Aorta (tissue), 5 donors: ENCODE results near the gene SH3BP5. TPM values are rescaled to one million over a fixed set of nuclear protein-coding genes. Genes with fewer than 3 reads are reported as not detected.

Experiments used
- ATAC-seq: fragments of 200-7000 bp; cut with Tn5 transposase; one replicate; pipeline ENCODE4 v1.9.1; 2022; ENCODE audit warnings: moderate library complexity; ENCODE audit not compliant: low FRiP score
- DNase-seq, 2 donors: peaks; one replicate each; pipeline ENCODE4 v3.0.0-alpha.2; 2020
- H3K27ac ChIP-seq, 2 donors: one replicate each; pipeline ENCODE4 v1.5.1; 2013; ENCODE audit warnings: low read length in 2 of 2, mild to moderate bottlenecking in 2 of 2, moderate library complexity in 2 of 2, control low read depth in 1 of 2, inconsistent platforms in 1 of 2, low read depth in 1 of 2
- H3K27me3 ChIP-seq, 2 donors: one replicate each; pipeline ENCODE4 v1.6.1; 2013; ENCODE audit warnings: control low read depth in 1 of 2, low read length in 1 of 2, mild to moderate bottlenecking in 1 of 2, moderate library complexity in 1 of 2; ENCODE audit not compliant: insufficient read depth in 2 of 2, control insufficient read depth in 1 of 2
- H3K36me3 ChIP-seq, 2 donors: one replicate each; pipeline ENCODE4 v1.6.1; 2013; ENCODE audit warnings: control low read depth in 1 of 2, low read length in 1 of 2, mild to moderate bottlenecking in 1 of 2; ENCODE audit not compliant: insufficient read depth in 2 of 2, control insufficient read depth in 1 of 2
- H3K4me1 ChIP-seq, 2 donors: one replicate each; pipeline ENCODE4 v1.6.1; 2013; ENCODE audit warnings: low read length in 2 of 2, control low read depth in 1 of 2, mild to moderate bottlenecking in 1 of 2, moderate library complexity in 1 of 2; ENCODE audit not compliant: insufficient read depth in 2 of 2, control insufficient read depth in 1 of 2
- H3K4me3 ChIP-seq, 2 donors: one replicate each; pipeline ENCODE4 v1.5.1; 2013; ENCODE audit warnings: low read length in 2 of 2, control low read depth in 1 of 2, mild to moderate bottlenecking in 1 of 2
- H3K9me3 ChIP-seq: one replicate; pipeline ENCODE4 v1.6.1; 2013; ENCODE audit warnings: mild to moderate bottlenecking, low read length; ENCODE audit not compliant: control insufficient read depth
- WGBS, 2 donors: extraction: QIAGEN DNeasy Blood & Tissue Kit; methylation state at CpG; one replicate each; pipeline ENCODE4 v1.1.7; 2013; 5-methylcytosine and 5-hydroxymethylcytosine counted together
- intact Hi-C, 2 donors: fragments of 100-400 bp; cut with DNase I; formaldehyde crosslinking; loops; one replicate each; pipeline versions ENCODE4 v1.14.2 to v1.15.0; 2022
- polyA plus RNA-seq, 2 donors: library from polyadenylated mRNA; stranded (reverse); fragments of 200-250 nt; gene quantifications; one replicate each; pipeline ENCODE4 v1.2.3, GENCODE V29; 2013
- total RNA-seq, 2 donors: library from RNA; stranded (reverse); fragmentation: NEBNext Ultra II Directional; extraction: Animal tissue kit (Norgen Biotek cat#: 25700); gene quantifications; one replicate each; pipeline ENCODE4 v1.2.1, GENCODE V29; 2021
- donor health status: healthy with polysubstance abuse.
- donor health status: Bipolar disorder and iron deficiency.
- donor health status: DM: no; HTN: no; CAD: no.
- donor health status: DM: no; HTN: no; CAD: no.
- donor health status: DM: yes; HTN: yes; CAD: no.

The SH3BP5 gene
- total and polyA plus RNA-seq, 4 donors, result 26.5 to 93.1 (median 71.3) TPM

GRCh38 chr3:15220056-15220455, 112.3 kb downstream of the SH3BP5 start:
- no peaks in the 10 kb centered on the region for H3K27me3 ChIP-seq
- H3K36me3 ChIP-seq, result peaks cover 7 to 10% of the 10 kb centered on the region in 2 donors
- no peaks in the 10 kb centered on the region for H3K9me3 ChIP-seq
- no peak overlapping the region for H3K4me3 ChIP-seq
- intact Hi-C loops, result loop anchor here in 1 of 2 donors (5.0 kb wide), 1 partner anchor 37 kb away; no protein-coding TSS in a partner anchor
- H3K4me1 ChIP-seq, result peaks cover 0 to 2% of the 10 kb centered on the region in 2 donors
- ATAC-seq (no peak), DNase-seq (no peak)
- H3K27ac ChIP-seq, result no peak overlapping the region
- 88 to 90% methylated on average over 8 of the region's 8 CpGs for WGBS, 2 donors

- Histone ChIP-seq H3K27ac (no peak overlapping the region), H3K27me3 (no peaks in the 10 kb centered on the region), H3K36me3 (peaks cover 7 to 10% of the 10 kb centered on the region in 2 donors), H3K4me1 (peaks cover 0 to 2% of the 10 kb centered on the region in 2 donors), H3K9me3 (no peaks in the 10 kb centered on the region), H3K4me3 (no peak overlapping the region)
- ATAC-seq (no peak), DNase-seq (no peak)
- intact Hi-C loops, result no loop called here
Measured at GRCh38 chr3:15218689-15219088, 113.7 kb downstream of the SH3BP5 start.

- ATAC-seq (no peak), DNase-seq (no peak)
- H3K4me1 ChIP-seq, result peaks cover 0 to 2% of the 10 kb centered on the region in 2 donors
- intact Hi-C loops, result no loop called here
- H3K36me3 ChIP-seq, result peaks cover 7 to 10% of the 10 kb centered on the region in 2 donors
- H3K4me3 ChIP-seq, result no peak overlapping the region
- no peak overlapping the region for H3K27ac ChIP-seq
- H3K27me3 ChIP-seq, result no peaks in the 10 kb centered on the region
- 60 to 88% methylated on average over 2 of the region's 2 CpGs for WGBS, 2 donors
- H3K9me3 ChIP-seq, result no peaks in the 10 kb centered on the region
Measured at GRCh38 chr3:15217841-15218267, 114.5 kb downstream of the SH3BP5 start.

- H3K36me3 ChIP-seq, result peaks cover 6 to 7% of the 10 kb centered on the region in 2 donors
- H3K27ac ChIP-seq, result no peak overlapping the region
- H3K4me3 ChIP-seq, result no peak overlapping the region
- ATAC-seq, result no peak
- WGBS, 2 donors, result 91% methylated on average over 4 of the region's 4 CpGs
- H3K27me3 ChIP-seq, result no peaks in the 10 kb centered on the region
- no peaks in the 10 kb centered on the region for H3K9me3 ChIP-seq
- intact Hi-C loops, result no loop called here
- DNase-seq, result no peak
- H3K4me1 ChIP-seq, result peaks cover 0 to 2% of the 10 kb centered on the region in 2 donors
Measured at GRCh38 chr3:15217011-15217671, 115.2 kb downstream of the SH3BP5 start.

- no peak overlapping the region for H3K27ac ChIP-seq
- peaks cover 0 to 2% of the 10 kb centered on the region in 2 donors for H3K4me1 ChIP-seq
- no peaks in the 10 kb centered on the region for H3K27me3 ChIP-seq
- intact Hi-C loops, result no loop called here
- DNase-seq, result no peak
- 79 to 88% methylated on average over 1 of the region's 1 CpG for WGBS, 2 donors
- H3K4me3 ChIP-seq, result no peak overlapping the region
- no peak for ATAC-seq
- no peaks in the 10 kb centered on the region for H3K9me3 ChIP-seq
- H3K36me3 ChIP-seq, result peaks cover 2 to 5% of the 10 kb centered on the region in 2 donors
Measured at GRCh38 chr3:15216501-15216900, 115.9 kb downstream of the SH3BP5 start.

GRCh38 chr3:15215996-15216395, 116.4 kb downstream of the SH3BP5 start:
- DNase-seq (no peak), ATAC-seq (no peak)
- H3K36me3 ChIP-seq, result peaks cover 2 to 5% of the 10 kb centered on the region in 2 donors
- intact Hi-C loops, result no loop called here
- no peak overlapping the region for H3K27ac ChIP-seq
- no peaks in the 10 kb centered on the region for H3K27me3 ChIP-seq
- H3K4me1 ChIP-seq, result peaks cover 0 to 2% of the 10 kb centered on the region in 2 donors
- WGBS, 2 donors, result 85 to 88% methylated on average over 2 of the region's 2 CpGs
- H3K9me3 ChIP-seq, result no peaks in the 10 kb centered on the region
- H3K4me3 ChIP-seq, result no peak overlapping the region

- intact Hi-C loops, result no loop called here
- Histone ChIP-seq H3K4me3 (no peak overlapping the region), H3K4me1 (peaks cover 0 to 2% of the 10 kb centered on the region in 2 donors), H3K36me3 (peaks cover 2% of the 10 kb centered on the region in 2 donors), H3K27me3 (no peaks in the 10 kb centered on the region), H3K9me3 (no peaks in the 10 kb centered on the region), H3K27ac (no peak overlapping the region)
- WGBS, 2 donors, result 79 to 84% methylated on average over 1 of the region's 1 CpG
- ATAC-seq, result no peak
- no peak for DNase-seq
Measured at GRCh38 chr3:15214758-15215157, 117.6 kb downstream of the SH3BP5 start.

GRCh38 chr3:15211937-15212336, 120.4 kb downstream of the SH3BP5 start:
- ATAC-seq, result no peak
- Histone ChIP-seq H3K9me3 (no peaks in the 10 kb centered on the region), H3K4me1 (no peaks in the 10 kb centered on the region), H3K36me3 (peaks cover 0 to 2% of the 10 kb centered on the region in 2 donors), H3K27ac (no peak overlapping the region), H3K4me3 (no peak overlapping the region), H3K27me3 (no peaks in the 10 kb centered on the region)
- intact Hi-C loops, result no loop called here
- DNase-seq, result no peak

- H3K27ac ChIP-seq, result no peak overlapping the region
- intact Hi-C loops, result loop anchor here in 1 of 2 donors (5.0 to 10.0 kb wide), 3 partner anchors 111 to 347 kb away; partner anchors contain the start of genes NR2C2 and RBSN
- WGBS, 2 donors, result 51 to 54% methylated on average over 5 of the region's 5 CpGs
- DNase-seq (no peak), ATAC-seq (no peak)
- H3K27me3 ChIP-seq, result no peaks in the 10 kb centered on the region
- no peaks in the 10 kb centered on the region for H3K36me3 ChIP-seq
- H3K4me1 ChIP-seq, result no peaks in the 10 kb centered on the region
- H3K9me3 ChIP-seq, result no peaks in the 10 kb centered on the region
- peak overlapping the region; percentile 18 to 44 for H3K4me3 ChIP-seq
Measured at GRCh38 chr3:15207836-15208504, 124.4 kb downstream of the SH3BP5 start.
